Measurements from ENCODE around the gene BRCA2. TPM values are rescaled to one million over a fixed set of nuclear protein-coding genes. Genes with fewer than 3 reads are reported as not detected.

BRCA2 gene
- total RNA-seq, 1 experiment from 2014 or later, result 11.9 TPM

DNA sequence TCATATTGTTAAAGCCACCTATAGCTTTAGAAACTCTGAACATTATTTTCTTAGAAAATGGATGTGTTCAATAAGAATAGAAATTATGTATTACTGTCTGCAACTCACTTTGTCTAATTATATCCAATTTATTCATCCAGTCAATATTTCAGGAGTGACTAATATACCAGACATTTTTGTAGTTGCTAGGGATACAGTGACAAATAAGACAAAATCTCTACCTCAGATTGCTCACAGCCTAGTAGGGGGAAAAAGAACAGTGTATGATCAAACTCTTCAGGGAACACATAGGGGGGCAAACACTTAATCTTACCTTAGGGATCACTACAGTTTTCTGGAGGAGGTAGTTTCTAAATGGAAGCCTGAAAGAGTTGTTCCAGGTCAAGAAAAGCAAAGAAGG, 8.6 kb downstream of the BRCA2 start:
- H3K27ac Mint-ChIP-seq (ENCODE audit: low read depth, unreplicated experiment), result peak overlapping the region; percentile 97
- no TSS peak for BruUV-seq (replicated peaks)
- no peaks in the 10 kb centered on the region for H3K27me3 Mint-ChIP-seq (ENCODE audit: insufficient read depth, unreplicated experiment)
- peaks cover 7% of the 10 kb centered on the region for H3K4me1 Mint-ChIP-seq (ENCODE audit: insufficient read depth, unreplicated experiment)
- no peaks in the 10 kb centered on the region for H3K36me3 Mint-ChIP-seq (ENCODE audit: insufficient read depth, unreplicated experiment)
- H3K9me3 Mint-ChIP-seq (ENCODE audit: unreplicated experiment), result no peaks in the 10 kb centered on the region
- H3K4me3 Mint-ChIP-seq (ENCODE audit: unreplicated experiment), result no peak overlapping the region
- TF ChIP-seq, protein P1, sequence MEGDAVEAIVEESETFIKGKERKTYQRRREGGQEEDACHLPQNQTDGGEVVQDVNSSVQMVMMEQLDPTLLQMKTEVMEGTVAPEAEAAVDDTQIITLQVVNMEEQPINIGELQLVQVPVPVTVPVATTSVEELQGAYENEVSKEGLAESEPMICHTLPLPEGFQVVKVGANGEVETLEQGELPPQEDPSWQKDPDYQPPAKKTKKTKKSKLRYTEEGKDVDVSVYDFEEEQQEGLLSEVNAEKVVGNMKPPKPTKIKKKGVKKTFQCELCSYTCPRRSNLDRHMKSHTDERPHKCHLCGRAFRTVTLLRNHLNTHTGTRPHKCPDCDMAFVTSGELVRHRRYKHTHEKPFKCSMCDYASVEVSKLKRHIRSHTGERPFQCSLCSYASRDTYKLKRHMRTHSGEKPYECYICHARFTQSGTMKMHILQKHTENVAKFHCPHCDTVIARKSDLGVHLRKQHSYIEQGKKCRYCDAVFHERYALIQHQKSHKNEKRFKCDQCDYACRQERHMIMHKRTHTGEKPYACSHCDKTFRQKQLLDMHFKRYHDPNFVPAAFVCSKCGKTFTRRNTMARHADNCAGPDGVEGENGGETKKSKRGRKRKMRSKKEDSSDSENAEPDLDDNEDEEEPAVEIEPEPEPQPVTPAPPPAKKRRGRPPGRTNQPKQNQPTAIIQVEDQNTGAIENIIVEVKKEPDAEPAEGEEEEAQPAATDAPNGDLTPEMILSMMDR (IDR thresholded peaks at IDR 0.05; ENCODE audit: unreplicated experiment), result no peak
- ChIA-PET POLR2A (interaction anchor here (1.2 to 1.6 kb wide), 2 partner anchors 10 to 378 kb away, joined by 3 to 4 read pairs; no protein-coding TSS in a partner anchor), CTCF (no interaction called here)
- no peak for DNase-seq (ENCODE audit: unreplicated experiment)
- intact Hi-C loops (cut with micrococcal nuclease), result no loop called here

DNA sequence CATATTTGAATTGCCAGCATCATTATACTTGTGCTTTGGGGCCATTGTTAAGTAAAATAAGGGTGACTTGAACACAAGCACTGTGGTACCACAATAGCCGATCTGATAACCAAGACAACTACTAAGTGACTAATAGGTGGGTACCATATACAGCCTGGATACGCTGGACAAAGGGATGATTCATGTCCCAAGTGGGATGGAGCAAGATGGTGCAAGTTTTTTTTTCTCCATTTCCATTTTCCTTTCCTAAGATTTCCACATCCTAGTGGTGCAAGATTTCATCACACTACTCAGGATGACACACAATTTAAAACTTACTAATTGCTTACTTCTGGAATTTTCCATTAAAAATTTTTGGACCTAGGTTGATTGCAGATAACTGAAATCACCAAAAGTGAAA, 15.1 kb downstream of the BRCA2 start:
- no peak overlapping the region for H3K4me3 Mint-ChIP-seq (ENCODE audit: unreplicated experiment)

DNA sequence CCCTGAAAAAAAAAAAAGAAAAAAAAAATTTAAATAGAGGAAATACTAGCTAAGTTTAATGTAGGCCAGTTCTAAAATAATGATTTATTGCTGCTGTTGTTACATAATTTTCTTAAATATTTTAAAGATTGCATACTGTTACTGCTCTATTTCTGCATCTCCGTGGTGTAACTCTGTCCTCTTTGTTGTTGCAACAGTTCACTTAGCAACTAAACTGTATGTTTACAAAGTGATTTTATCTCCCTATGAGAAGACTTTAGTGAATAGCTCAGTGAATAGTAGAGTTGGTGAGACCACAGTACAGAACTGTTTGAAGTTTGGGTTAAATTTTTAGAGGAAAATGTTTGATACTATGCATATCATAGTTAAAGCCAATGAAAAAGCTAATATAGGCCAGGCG, 19.4 kb downstream of the BRCA2 start:
- Mint-ChIP-seq H3K4me3 (ENCODE audit: unreplicated experiment) (no peak overlapping the region), H3K36me3 (ENCODE audit: insufficient read depth, unreplicated experiment) (peaks cover 24% of the 10 kb centered on the region)

More for the DNA sequence above, 15.1 kb downstream of the BRCA2 start:
- H3K4me1 Mint-ChIP-seq (ENCODE audit: insufficient read depth, unreplicated experiment), result peaks cover 7% of the 10 kb centered on the region
- H3K9me3 Mint-ChIP-seq (ENCODE audit: unreplicated experiment), result no peaks in the 10 kb centered on the region
- POLR2A ChIA-PET, result interaction anchor here (0.6 to 0.7 kb wide), 2 partner anchors 91 to 672 kb away, joined by 3 read pairs; no protein-coding TSS in a partner anchor
- H3K27me3 Mint-ChIP-seq (ENCODE audit: insufficient read depth, unreplicated experiment), result no peaks in the 10 kb centered on the region
- peaks cover 13% of the 10 kb centered on the region for H3K36me3 Mint-ChIP-seq (ENCODE audit: insufficient read depth, unreplicated experiment)
- DNase-seq (ENCODE audit: unreplicated experiment), result peak; percentile 89
- H3K27ac Mint-ChIP-seq (ENCODE audit: low read depth, unreplicated experiment), result peak overlapping the region; percentile 27
- CTCF ChIA-PET, result no interaction called here
- intact Hi-C loops (cut with micrococcal nuclease), result no loop called here
- TF ChIP-seq, protein P1 (IDR thresholded peaks at IDR 0.05; ENCODE audit: unreplicated experiment), result no peak
- no TSS peak for BruUV-seq (replicated peaks)

DNA sequence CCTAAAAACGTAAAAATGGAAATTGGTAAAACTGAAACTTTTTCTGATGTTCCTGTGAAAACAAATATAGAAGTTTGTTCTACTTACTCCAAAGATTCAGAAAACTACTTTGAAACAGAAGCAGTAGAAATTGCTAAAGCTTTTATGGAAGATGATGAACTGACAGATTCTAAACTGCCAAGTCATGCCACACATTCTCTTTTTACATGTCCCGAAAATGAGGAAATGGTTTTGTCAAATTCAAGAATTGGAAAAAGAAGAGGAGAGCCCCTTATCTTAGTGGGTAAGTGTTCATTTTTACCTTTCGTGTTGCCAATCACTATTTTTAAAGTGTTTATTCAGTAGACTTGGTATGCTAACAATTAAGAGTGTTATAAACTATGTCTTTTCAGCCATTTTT, 25.6 kb downstream of the BRCA2 start:
- no peaks in the 10 kb centered on the region for H3K9me3 Mint-ChIP-seq (ENCODE audit: unreplicated experiment)
- H3K27ac Mint-ChIP-seq (ENCODE audit: low read depth, unreplicated experiment), result no peak overlapping the region
- TF ChIP-seq, protein P1 (IDR thresholded peaks at IDR 0.05; ENCODE audit: unreplicated experiment), result no peak
- intact Hi-C loops (cut with micrococcal nuclease), result no loop called here
- no peak for DNase-seq (ENCODE audit: unreplicated experiment)
- no TSS peak for BruUV-seq (replicated peaks)
- no peak overlapping the region for H3K4me3 Mint-ChIP-seq (ENCODE audit: unreplicated experiment)
- POLR2A ChIA-PET, result no interaction called here
- CTCF ChIA-PET, result no interaction called here
- peaks cover 9% of the 10 kb centered on the region for H3K36me3 Mint-ChIP-seq (ENCODE audit: insufficient read depth, unreplicated experiment)
- no peaks in the 10 kb centered on the region for H3K27me3 Mint-ChIP-seq (ENCODE audit: insufficient read depth, unreplicated experiment)
- H3K4me1 Mint-ChIP-seq (ENCODE audit: insufficient read depth, unreplicated experiment), result no peaks in the 10 kb centered on the region

More for the DNA sequence above, 19.4 kb downstream of the BRCA2 start:
- no peak for DNase-seq (ENCODE audit: unreplicated experiment)
- no peaks in the 10 kb centered on the region for H3K27me3 Mint-ChIP-seq (ENCODE audit: insufficient read depth, unreplicated experiment)
- peaks cover 7% of the 10 kb centered on the region for H3K4me1 Mint-ChIP-seq (ENCODE audit: insufficient read depth, unreplicated experiment)
- ChIA-PET CTCF (interaction anchor here (0.6 to 2.4 kb wide), 4 partner anchors 13 to 1339 kb away, joined by 3 to 7 read pairs (median 4); no protein-coding TSS in a partner anchor), POLR2A (no interaction called here)
- H3K9me3 Mint-ChIP-seq (ENCODE audit: unreplicated experiment), result no peaks in the 10 kb centered on the region
- TF ChIP-seq, protein P1 (IDR thresholded peaks at IDR 0.05; ENCODE audit: unreplicated experiment), result no peak
- BruUV-seq (replicated peaks), result no TSS peak
- intact Hi-C loops (cut with micrococcal nuclease), result no loop called here
- H3K27ac Mint-ChIP-seq (ENCODE audit: low read depth, unreplicated experiment), result no peak overlapping the region

All from MCF 10A (cell line).